Fibroblast of gingiva (primary cell): ENCODE measurements around the gene NCLN.
"Not testable (repeated sequence)": the region's sequence is repeated elsewhere in the genome, so short reads cannot be mapped to it uniquely, and the experiment has no call there.

Source experiments
- DNase-seq: peaks from one replicate; pipeline ENCODE4 v3.0.0-alpha.2; 2011; ENCODE audit warnings: low read depth

The NCLN gene

DNA sequence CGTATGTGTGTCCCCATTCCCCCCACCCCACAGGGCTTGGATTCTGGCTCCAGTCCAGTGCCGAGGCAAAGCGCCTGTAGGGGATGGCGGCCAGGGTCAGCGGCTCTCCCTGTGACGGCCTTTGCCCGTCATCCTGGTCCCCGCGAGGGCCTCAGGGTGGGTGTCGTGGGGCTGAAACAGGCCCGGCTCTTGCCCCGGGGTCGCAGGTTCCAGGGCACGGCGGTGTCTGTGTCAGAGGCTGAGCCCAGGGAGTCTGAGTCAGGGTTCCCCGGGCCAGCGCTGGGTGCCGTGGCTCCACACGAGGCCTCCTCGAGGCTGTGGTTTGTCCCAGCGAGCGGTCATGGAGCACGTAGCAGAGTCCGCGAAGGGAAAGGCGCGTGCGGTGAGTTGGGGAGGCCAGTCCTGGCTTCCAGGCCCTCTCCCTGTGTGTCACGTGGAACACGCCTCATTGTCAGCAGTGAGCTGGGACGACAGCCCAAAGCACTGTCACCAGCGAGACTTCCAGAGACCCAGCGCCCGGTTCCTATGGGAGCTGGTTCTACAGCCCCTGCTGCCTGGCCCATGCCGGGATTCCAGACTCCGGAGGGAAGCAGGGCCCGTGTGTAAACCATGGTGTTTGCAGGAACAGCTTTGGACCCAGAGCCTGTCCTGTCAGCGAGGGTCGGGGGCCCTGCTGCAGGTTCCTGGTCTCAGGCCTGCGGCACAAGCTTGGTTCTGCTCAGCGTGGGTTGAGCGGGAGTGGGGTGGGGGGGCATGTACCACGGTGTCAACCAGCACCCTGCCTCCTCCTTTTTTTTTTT, 13.4 kb downstream of the NCLN start:
- no peak for DNase-seq

DNA sequence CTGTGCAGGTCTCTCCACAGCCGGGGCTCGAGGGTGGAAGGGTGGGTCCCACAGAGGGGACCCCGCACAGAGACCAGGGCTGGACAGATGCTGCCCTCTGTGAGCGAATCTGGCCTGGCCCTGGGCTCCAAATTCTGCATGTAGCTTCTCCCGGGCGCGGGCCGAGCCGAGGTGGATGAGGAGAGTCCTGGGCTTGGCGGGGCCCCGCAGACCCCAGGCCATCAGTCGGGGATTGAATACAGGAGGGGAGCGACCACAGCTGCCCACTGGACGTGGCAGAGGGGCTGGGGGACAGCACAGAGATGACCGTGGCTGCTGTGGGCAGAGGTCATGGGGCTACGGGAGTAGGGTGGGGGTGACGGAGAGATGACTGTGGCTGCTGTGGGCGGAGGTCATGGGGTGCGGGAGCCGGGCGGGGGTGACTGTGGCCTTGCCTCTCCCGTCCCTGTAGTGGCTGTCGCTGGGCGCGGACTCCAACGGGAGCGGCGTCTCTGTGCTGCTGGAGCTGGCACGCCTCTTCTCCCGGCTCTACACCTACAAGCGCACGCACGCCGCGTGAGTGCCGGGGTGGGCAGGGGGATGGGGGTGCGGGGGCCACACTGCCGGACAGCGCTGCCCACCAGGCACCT, 15.5 kb downstream of the NCLN start:
- no peak for DNase-seq

DNA sequence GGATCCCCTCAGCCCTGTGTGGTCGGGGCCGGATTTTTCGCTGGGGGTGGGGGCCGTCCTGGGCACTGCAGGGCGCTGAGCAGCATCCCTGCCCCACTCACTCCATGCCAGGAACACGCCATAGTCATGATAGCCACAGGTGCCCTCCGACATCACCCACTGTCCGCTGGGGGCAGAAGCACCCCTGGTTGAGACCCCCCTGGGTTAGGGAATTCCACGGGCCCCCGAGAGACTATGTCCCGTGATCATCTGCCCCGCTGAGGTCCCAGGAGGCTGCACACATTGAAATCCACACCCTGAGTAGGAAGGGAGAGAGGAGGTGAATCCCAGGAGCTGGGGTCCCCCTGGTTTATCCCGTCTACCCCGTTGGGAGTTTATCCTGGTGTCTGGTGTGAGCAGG, 16.2 kb downstream of the NCLN start:
- no peak for DNase-seq

DNA sequence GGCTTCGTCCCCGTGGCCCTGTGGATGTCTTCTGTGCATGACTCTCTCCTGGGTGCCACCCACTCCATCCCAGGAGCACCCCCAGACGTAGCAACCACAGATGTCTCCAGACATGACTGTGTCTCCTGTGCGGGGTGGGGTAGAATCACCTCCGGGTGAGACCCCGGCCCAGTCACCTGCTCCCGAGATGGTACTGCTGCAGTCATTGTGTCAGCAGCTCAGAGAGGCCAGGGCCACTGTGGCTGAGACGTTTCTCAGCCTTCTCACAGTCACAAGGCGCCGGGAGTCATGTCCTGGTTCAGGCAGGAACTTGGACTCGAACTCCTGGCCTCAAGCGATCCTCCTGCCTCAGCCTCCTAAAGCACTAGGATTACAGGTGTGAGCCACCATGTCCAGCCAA, 16.6 kb downstream of the NCLN start:
- DNase-seq = no peak

DNA sequence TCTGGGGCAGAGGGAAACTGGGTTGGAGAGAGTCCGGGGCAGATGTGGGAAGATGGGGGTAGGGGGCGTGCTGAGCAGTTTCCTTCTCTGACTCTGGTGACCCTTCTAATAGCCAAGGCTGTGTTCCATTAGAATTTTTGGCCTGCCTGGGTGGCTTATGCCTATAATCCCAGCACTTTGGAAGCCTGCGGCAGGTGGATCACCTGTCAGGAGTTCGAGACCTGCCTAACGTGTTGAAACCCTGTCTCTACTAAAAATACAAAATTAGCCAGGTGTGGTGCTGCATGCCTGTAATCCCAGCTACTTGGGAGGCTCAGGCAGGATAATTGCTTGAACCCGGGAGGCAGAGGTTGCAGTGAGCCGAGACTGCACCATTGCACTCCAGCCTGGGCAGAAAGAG, 17.2 kb downstream of the NCLN start:
- not testable (repeated sequence) for DNase-seq

DNA sequence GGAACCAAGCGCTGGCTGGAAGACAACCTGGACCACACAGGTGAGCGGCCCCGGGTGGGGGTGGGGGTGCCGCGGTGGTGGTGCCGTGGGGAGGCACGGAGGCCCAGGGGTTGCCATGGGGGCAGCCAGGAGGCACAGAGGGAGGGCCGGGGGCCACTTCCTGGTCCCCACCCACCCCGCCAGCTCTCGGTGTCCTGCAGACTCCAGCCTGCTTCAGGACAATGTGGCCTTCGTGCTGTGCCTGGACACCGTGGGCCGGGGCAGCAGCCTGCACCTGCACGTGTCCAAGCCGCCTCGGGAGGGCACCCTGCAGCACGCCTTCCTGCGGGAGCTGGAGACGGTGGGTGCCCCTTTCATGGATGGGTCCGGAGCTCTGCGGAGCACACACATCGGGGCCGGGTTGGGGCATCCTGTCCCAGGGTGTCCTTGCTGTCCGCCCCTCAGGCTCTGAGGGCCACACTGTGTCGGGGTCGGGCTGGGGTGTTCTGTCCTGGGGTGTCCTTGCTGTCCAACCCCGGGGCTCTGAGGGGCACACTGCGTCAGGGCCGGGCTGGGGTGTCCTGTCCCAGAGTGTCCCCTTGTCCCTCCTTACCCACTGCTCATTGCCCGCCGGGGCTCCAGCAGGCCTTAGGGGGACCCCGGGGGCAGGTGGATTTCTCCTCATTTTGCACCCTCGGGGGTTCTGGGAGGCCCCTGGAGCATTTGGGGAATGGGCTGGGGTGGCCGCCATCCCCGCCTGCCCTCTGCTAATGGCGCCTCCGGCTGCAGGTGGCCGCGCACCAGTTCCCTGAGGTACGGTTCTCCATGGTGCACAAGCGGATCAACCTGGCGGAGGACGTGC, 18.3 kb downstream of the NCLN start:
- DNase-seq = no peak

DNA sequence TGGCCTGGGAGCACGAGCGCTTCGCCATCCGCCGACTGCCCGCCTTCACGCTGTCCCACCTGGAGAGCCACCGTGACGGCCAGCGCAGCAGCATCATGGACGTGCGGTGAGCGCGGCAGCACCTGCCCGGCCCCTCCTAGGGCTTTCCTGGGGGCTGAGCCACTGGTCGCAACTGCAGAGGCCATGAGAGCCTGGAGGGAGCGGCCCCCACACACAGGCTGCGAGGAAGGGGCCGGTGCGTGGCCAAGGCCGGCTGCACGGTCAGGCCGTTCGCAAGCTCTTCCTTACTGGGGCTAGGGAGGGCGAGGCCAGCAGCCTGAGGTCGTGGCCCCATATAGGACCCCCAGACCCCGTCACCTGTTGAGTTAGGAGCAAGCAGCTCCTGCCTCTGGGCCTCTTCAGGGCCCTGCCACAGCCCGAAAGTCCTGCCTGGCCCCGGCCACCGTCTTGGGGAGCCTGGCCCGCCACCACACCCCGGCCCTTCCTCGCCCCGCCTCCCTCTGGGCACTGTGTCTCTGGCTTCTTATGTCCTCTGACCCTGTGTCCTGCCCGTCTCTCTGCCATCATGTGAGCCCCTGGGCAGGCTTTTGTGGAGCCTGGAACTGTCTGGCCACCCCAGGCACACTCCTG, 19.0 kb downstream of the NCLN start:
- no peak for DNase-seq

DNA sequence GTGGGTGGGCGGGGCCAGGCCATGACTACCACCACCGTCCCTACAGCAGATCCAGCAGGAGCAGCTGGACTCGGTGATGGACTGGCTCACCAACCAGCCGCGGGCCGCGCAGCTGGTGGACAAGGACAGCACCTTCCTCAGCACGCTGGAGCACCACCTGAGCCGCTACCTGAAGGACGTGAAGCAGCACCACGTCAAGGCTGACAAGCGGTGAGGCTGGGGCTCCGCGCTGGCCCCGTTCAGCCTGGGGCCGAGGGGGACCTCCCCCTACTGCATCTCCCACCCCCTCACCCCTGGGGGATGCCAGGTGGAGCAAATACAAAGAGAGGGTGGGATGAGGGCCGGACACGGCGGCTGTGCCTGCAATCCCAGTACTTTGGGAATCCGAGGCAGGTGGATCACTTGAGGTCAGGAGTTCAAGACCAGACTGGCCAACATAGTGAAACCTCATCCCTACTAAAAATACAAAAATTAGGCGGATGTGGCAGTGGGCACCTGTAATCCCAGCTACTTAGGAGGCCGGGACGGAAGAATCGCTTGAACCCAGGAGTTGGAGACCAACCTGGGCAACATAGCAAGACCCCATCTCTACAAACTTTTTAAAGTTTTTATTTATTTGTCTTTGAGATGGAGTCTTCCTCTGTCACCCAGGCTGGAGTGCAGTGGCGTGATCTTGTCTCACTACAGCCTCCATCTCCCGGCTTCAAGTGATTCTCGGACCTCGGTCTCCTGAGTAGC, 20.7 kb downstream of the NCLN start:
- DNase-seq = no peak

DNA sequence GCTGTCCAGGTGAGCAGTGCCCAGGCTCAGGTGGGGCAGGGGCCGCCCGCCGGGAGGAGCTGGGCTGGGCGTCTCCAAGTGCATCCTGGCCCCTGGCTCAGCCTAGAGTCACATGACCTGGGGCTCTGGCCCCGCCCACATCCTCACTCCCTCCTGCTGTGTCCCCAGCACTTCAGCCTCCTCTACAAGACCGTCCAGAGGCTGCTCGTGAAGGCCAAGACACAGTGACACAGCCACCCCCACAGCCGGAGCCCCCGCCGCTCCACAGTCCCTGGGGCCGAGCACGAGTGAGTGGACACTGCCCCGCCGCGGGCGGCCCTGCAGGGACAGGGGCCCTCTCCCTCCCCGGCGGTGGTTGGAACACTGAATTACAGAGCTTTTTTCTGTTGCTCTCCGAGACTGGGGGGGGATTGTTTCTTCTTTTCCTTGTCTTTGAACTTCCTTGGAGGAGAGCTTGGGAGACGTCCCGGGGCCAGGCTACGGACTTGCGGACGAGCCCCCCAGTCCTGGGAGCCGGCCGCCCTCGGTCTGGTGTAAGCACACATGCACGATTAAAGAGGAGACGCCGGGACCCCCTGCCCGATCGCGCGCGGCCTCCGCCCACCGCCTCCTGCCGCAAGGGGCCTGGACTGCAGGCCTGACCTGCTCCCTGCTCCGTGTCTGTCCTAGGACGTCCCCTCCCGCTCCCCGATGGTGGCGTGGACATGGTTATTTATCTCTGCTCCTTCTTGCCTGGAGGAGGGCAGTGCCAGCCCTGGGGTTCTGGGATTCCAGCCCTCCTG, 21.9 kb downstream of the NCLN start:
- DNase-seq = no peak

DNA sequence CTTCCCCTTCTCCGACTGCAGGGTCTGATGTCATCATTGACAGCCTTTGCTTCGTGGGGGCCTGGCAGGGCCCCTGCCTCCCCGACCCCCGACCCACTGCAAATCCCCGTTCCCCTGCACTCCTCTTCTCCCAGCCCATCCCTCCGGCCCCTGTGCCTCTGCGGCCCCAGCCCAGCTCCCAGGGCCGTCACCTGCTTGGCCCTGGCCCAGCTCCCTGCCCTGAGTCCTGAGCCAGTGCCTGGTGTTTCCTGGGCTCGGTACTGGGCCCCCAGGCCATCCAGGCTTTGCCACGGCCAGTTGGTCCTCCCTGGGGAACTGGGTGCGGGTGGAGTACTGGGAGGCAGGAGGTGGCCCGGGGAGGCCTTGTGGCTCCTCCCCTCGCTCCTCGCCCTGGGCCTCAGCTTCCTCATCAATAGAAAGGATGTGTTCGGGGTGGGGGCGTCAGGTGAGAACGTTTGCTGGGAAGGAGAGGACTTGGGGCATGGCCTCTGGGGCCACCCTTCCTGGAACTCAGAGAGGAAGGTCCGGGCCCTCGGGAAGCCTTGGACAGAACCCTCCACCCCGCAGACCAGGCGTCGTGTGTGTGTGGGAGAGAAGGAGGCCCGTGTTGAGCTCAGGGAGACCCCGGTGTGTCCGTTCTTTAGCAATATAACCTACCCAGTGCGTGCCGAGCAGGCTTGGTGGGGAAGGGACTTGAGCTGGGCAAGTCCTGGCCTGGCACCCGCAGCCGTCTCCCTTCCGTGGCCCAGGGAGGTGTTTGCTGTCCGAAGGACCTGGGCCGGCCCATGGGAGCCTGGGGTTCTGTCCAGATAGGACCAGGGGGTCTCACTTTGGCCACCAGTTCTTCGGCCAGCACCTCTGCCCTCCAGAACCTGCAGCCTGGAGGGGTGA, 22.8 kb downstream of the NCLN start:
- DNase-seq = no peak

DNA sequence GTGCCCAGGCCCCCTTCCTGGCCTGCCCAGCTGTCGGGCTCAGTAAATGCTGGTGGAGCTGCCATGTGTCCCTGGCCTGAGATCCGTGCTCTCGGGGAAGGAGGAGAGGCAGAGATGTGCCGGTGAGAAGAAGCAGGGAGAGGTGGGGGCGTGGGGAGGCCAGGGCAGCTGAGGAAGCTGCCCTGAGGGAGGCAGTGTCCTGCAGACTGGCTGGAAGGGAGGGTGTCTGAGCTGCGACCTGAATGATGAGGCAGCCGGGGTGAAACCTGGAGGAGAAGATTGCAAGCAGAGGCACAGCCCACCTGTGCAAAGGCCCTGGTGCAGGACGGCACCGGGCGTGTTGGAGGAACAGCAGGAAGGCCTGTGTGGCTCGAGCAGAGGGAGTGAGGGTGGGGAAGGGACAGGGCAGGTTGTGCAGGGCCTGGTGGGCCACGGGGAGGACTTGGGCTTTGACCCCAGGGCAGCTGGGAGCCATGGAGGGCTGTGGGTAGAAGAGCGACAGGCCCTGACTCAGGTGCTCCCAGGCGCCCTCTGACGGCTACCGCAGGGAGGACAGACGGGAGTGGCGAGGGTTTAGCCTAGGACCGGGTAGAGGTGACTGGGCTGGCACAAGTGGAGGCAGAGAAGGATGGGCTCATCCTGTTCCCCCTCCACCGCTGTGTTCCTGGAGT, 24.8 kb downstream of the NCLN start:
- no peak for DNase-seq

DNA sequence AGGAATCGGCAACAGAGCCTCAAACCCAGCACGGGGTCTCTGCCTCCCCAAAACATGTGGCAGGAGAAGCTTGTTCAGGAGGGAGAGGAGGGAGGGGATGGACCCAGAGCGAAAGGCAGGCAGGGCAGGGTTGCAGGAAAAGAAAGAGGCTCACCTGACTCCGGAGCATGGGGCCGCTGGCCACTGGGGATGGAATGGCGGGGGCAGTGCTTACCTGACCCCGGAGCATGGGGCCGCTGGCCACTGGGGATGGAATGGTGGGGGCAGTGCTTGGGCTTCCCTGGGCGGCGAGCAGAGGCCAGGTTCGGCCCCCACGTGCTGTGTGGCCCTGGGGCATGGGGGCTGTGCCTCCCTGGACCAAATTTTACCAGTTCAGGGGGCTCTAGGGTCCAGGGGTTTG, 25.5 kb downstream of the NCLN start:
- no peak for DNase-seq

DNA sequence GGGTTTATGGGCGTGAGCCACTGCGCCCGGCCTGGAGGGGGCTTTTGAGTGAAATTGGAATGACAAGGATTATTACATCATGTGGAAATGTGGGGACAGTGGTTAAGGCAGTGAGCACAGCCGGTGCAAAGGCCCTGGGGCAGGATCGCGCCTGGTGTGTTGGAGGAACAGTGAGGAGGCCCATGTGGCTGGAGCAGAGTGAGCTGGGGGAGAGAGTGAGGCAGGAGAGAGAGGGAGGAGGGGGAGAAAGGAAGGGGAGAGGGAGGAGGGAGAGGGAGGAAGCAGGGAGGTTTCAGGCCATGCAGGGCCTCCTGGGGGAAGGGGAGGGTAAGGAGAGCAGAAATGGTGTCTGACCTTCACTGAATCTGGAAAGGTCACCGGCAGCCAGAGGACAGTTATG, 27.4 kb downstream of the NCLN start:
- no peak for DNase-seq

DNA sequence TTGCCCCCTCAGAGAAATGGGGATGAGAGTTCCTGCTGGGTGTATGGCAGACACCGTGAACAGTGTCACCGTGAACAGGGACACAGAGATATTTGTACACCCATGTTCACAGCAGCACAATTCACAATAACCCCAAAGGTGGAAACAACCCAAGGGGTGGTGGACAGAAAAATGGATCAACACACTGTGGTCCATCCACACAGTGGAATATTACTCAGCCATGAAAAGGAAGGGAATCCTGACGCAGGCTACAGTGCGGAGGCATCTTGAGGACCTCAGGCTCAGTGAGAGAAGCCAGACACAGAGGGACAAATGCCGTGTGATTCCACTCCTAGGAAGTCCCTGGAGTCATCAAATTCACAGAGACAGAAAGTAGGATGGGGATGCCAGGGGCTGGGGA, 31.1 kb downstream of the NCLN start:
- DNase-seq = no peak

DNA sequence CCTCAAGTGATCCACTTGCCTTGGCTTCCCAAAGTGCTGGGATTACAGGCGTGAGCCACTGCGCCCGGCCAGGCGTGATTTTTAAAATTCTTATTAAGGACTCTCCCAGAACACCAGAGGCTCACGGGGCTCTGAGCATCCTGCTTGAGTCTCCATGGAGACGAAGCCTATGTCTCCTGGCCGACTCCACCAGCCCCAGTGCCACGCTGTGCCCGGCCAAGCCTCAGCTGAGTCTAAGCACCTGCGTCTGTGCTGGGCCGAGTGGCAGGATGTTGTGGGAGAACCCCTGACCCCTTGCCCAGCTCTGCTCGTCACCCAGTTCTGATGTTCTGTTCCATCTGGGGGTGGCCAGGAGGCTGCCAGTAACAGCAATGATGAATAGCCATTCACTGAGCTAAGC, 34.8 kb downstream of the NCLN start:
- DNase-seq = no peak

DNA sequence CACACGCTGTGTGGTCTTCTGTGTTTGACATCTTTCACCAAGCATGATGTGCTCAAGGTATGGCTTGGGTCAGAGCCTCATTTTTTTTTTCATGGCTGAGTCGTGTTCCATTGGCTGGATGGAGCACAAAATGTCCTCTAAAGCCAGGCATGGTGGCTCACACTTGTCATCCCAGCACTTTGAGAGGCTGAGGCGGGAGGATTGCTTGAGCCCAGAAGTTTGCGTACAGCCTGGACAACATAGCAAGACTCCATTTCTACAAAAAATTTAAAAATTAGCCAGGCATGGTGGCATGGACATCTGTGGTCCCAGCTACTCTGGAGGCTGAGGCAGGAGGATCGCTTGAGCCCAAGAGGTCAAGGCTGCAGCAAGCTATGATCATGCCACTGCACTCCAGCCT, 35.8 kb downstream of the NCLN start:
- not testable (repeated sequence) for DNase-seq

DNA sequence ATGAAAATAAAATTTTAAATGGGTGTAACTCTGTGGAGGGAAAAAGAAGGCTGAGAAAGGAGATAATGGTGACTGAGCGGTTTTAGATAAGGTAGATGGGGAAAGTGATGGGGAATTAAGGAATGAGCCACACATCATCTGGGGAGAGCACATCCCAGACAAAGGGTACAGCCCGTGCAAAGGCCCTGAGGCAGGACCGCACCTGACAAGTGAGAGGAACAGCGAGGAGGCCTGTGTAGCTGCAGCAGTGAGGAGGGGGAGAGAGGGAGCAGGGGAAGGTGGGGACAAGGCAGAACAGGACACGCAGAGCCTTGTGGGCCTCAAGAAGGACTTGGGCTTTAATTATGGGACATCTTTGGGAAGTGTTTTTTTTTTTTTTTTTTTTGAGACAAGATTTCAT, 37.0 kb downstream of the NCLN start:
- no peak for DNase-seq

DNA sequence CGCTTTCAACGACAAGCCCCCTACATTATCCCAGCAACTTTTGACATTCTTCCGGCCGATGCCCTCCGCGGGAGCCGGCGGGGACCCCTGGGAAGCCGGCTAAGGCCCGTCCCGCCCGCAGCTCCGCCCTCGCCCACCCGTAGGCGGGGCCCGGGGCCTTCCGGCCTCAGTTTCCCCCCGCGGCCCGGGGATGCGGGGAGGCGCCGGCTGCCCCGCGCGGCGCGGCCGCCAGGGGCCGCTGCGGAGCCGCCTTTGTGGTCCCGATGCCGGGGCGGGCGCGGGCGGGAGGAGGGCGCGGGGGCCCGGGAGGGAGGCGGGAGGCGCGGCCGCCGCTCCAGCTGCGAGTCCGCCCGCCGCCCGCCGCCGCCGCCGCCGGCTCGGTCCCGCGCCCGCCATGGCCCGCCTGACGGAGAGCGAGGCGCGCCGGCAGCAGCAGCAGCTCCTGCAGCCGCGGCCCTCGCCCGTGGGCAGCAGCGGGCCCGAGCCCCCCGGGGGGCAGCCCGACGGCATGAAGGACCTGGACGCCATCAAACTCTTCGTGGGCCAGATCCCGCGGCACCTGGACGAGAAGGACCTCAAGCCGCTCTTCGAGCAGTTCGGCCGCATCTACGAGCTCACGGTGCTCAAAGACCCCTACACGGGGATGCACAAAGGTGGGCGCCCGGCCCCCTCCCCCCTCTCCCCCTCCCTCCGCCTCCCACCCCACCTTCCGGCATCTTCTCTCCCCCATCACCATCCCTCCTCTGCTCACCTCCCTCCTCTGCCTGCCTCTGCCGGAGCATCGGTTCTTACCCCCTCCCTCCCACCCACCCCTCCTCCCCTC, 38.8 kb downstream of the NCLN start, which contains the start of gene CELF5:
CELF5 (plus strand) TSS at position 316 of the 823 bp plus-strand sequence; CDS start at position 395, 79 bp downstream.
- no peak for DNase-seq

DNA sequence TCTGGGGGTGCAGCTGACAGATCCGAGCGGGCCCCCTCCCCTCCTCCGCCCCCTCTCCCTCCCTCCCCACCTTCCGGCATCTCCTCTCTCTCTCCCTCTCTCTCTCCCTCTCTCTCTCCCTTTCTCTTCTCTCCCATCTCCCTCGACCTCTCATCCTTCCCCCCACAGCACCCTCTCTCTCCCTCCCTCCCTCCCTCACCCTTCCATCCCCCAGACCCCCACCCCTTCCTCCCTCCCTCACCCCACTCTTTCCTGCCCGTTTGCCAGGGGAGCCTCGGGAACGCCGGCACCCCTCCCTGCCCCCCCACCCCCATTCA, 39.4 kb downstream of the NCLN start:
- no peak for DNase-seq
